A673 (cell line): Measurements from ENCODE around the gene VPS13D. TPM values are rescaled to one million over a fixed set of nuclear protein-coding genes. Genes with fewer than 3 reads are reported as not detected.

Experiments
- BruUV-seq: library from RNA; stranded (reverse); fragments of 400-500 nt; replicated peaks from 2 replicates; lab custom pipeline; 2021; lab: Mats Ljungman, UMichigan
- CTCF ChIA-PET: fragments of 300-600 bp; sonication (Branson Sonifier 250); formaldehyde crosslinking; loops from one replicate; lab custom pipeline; 2022; ENCODE audit warnings: antibody characterized with exemption; lab: Charles Lee
- POLR2A ChIA-PET: fragments of 300-600 bp; sonication (Branson Sonifier 250); formaldehyde crosslinking; loops from one replicate; lab custom pipeline; 2022; ENCODE audit warnings: antibody characterized with exemption; ENCODE audit not compliant: low non-redundant PET; lab: Charles Lee
- DNase-seq: peaks from one replicate; pipeline ENCODE4 v3.0.0-alpha.2; 2015; ENCODE audit warnings: low spot score
- H3K27ac ChIP-seq: fragments of 200-600 bp; sonication (generic); 2 replicates; pipeline ENCODE4 v1.5.1; 2016; ENCODE audit warnings: mixed run types, low read depth, mild to moderate bottlenecking, mixed read lengths, antibody characterized with exemption, low read length; ENCODE audit not compliant: poor library complexity, severe bottlenecking
- H3K27me3 ChIP-seq: fragments of 200-600 bp; sonication (generic); replicated peaks from 2 replicates; pipeline ENCODE4 v1.6.1; 2017; ENCODE audit warnings: mixed run types, low read depth, mild to moderate bottlenecking, mixed read lengths, antibody characterized with exemption, low read length; ENCODE audit not compliant: insufficient read depth, poor library complexity
- H3K36me3 ChIP-seq: fragments of 200-600 bp; sonication (generic); 2 replicates; pipeline ENCODE4 v1.6.1; 2016; ENCODE audit warnings: mixed run types, mild to moderate bottlenecking, mixed read lengths, antibody characterized with exemption, low read length; ENCODE audit not compliant: insufficient read depth, poor library complexity, severe bottlenecking
- H3K4me1 ChIP-seq: fragments of 200-600 bp; sonication (generic); 2 replicates; pipeline ENCODE4 v1.6.1; 2017; ENCODE audit warnings: mixed run types, mild to moderate bottlenecking, mixed read lengths, antibody characterized with exemption, low read length; ENCODE audit not compliant: insufficient read depth, poor library complexity, severe bottlenecking
- H3K4me3 ChIP-seq: fragments of 200-600 bp; sonication (generic); 2 replicates; pipeline ENCODE4 v1.5.1; 2016; ENCODE audit warnings: low read depth, mixed run types, mild to moderate bottlenecking, mixed read lengths, low read length; ENCODE audit not compliant: poor library complexity, severe bottlenecking
- H3K9me3 ChIP-seq: fragments of 200-600 bp; sonication (generic); 2 replicates; pipeline ENCODE4 v1.6.1; 2016; ENCODE audit warnings: mixed run types, low read depth, mild to moderate bottlenecking, mixed read lengths, antibody characterized with exemption, low read length; ENCODE audit not compliant: poor library complexity, severe bottlenecking
- EZH2 ChIP-seq: fragments of 200-600 bp; sonication (generic); IDR thresholded peaks from 2 replicates; pipeline ENCODE4 v1.6.1; 2017; ENCODE audit warnings: borderline replicate concordance, low read depth, mild to moderate bottlenecking, mixed read lengths, antibody characterized with exemption, low read length; ENCODE audit not compliant: poor library complexity, severe bottlenecking
- intact Hi-C: fragments of 100-400 bp; cut with micrococcal nuclease; formaldehyde crosslinking; loops from one replicate; pipeline ENCODE4 v1.10.0; 2022; ENCODE audit not compliant: unreplicated experiment
- total RNA-seq: library from RNA; stranded (reverse); gene quantifications from 2 replicates; pipeline ENCODE4 v1.2.3, GENCODE V29; 2021
- TF ChIP-seq, protein P1 (sequence below): fragments of 300-800, 200-600 bp; sonication (generic); conservative IDR thresholded peaks from 2 replicates; pipeline ENCODE4 v1.5.1; 2017; ENCODE audit warnings: low read depth, mild to moderate bottlenecking, antibody characterized with exemption, low read length, moderate library complexity, mixed read lengths

The VPS13D gene
- total RNA-seq, 1 experiment from 2014 or later, result 32.5 TPM

DNA sequence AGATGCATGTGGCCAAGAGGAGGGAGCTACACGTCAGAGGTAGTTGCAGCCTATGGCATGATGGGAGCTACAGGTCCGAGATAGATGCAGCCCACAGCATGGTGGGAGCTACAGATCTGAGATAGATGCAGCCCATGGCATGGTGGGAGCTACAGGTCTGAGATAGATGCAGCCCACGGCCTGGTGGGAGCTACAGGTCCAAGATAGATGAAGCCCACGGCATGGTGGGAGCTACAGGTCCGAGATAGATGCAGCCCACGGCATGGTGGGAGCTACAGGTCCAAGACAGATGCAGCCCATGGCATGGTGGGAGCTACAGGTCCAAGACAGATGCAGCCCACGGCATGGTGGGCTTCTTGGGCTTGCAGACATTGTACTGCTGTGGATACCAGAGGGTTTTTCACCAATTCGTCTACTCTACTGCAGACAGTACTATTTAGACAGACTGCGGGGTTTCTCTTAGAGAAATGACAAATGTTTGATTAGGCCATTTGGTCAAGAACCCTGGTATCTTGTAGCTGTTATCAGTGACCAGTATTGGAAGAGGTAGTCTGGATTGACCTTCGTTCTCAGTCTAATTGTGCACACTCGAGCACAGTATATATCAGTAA lies 260.8 kb downstream of the VPS13D start:
- Histone ChIP-seq H3K27ac (no peak overlapping the region), H3K4me1 (no peaks in the 10 kb centered on the region), H3K9me3 (no peaks in the 10 kb centered on the region), H3K27me3 (no peaks in the 10 kb centered on the region), H3K4me3 (no peak overlapping the region), H3K36me3 (no peaks in the 10 kb centered on the region)
- intact Hi-C loops, result no loop called here
- TF ChIP-seq, protein P1, sequence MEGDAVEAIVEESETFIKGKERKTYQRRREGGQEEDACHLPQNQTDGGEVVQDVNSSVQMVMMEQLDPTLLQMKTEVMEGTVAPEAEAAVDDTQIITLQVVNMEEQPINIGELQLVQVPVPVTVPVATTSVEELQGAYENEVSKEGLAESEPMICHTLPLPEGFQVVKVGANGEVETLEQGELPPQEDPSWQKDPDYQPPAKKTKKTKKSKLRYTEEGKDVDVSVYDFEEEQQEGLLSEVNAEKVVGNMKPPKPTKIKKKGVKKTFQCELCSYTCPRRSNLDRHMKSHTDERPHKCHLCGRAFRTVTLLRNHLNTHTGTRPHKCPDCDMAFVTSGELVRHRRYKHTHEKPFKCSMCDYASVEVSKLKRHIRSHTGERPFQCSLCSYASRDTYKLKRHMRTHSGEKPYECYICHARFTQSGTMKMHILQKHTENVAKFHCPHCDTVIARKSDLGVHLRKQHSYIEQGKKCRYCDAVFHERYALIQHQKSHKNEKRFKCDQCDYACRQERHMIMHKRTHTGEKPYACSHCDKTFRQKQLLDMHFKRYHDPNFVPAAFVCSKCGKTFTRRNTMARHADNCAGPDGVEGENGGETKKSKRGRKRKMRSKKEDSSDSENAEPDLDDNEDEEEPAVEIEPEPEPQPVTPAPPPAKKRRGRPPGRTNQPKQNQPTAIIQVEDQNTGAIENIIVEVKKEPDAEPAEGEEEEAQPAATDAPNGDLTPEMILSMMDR, result no peak
- TF ChIP-seq EZH2, result no peak
- DNase-seq, result no peak
- ChIA-PET POLR2A (no interaction called here), CTCF (no interaction called here)
- BruUV-seq, result no TSS peak

- Histone ChIP-seq H3K27me3 (no peaks in the 10 kb centered on the region), H3K4me3 (no peak overlapping the region), H3K27ac (no peak overlapping the region), H3K4me1 (no peaks in the 10 kb centered on the region), H3K9me3 (no peaks in the 10 kb centered on the region), H3K36me3 (no peaks in the 10 kb centered on the region)
- BruUV-seq, result no TSS peak
- POLR2A ChIA-PET, result no interaction called here
- CTCF ChIA-PET, result no interaction called here
- intact Hi-C loops, result no loop called here
- no peak for DNase-seq
- no peak for TF ChIP-seq EZH2
- TF ChIP-seq, protein P1, result no peak
Measured at GRCh38 chr1:12491656-12492055, 261.8 kb downstream of the VPS13D start.

GRCh38 chr1:12495725-12496124 lies 265.9 kb downstream of the VPS13D start:
- TF ChIP-seq EZH2, result no peak
- TF ChIP-seq, protein P1, result no peak
- intact Hi-C loops, result no loop called here
- Histone ChIP-seq H3K4me1 (no peaks in the 10 kb centered on the region), H3K36me3 (no peaks in the 10 kb centered on the region), H3K9me3 (no peaks in the 10 kb centered on the region), H3K27me3 (no peaks in the 10 kb centered on the region), H3K4me3 (no peak overlapping the region), H3K27ac (no peak overlapping the region)
- no peak for DNase-seq
- BruUV-seq, result no TSS peak
- CTCF ChIA-PET, result no interaction called here
- POLR2A ChIA-PET, result no interaction called here
